ENCODE results near the gene RNF115.

The RNF115 gene

GRCh38 chr1:145714524-145715111, 109.3 kb downstream of the RNF115 start:
- Mint-ChIP-seq H3K36me3 (no peaks in the 10 kb centered on the region), H3K4me3 (no peak overlapping the region), H3K27ac (no peak overlapping the region), H3K4me1 (ENCODE audit: low read depth) (peaks cover 8% of the 10 kb centered on the region), H3K9me3 (ENCODE audit: low read depth) (no peaks in the 10 kb centered on the region), H3K27me3 (no peaks in the 10 kb centered on the region)

GRCh38 chr1:145711213-145711651, 112.7 kb downstream of the RNF115 start:
- Mint-ChIP-seq H3K27ac (no peak overlapping the region), H3K36me3 (no peaks in the 10 kb centered on the region), H3K4me3 (no peak overlapping the region), H3K27me3 (no peaks in the 10 kb centered on the region), H3K9me3 (ENCODE audit: low read depth) (no peaks in the 10 kb centered on the region), H3K4me1 (ENCODE audit: low read depth) (no peaks in the 10 kb centered on the region)

- H3K4me1 Mint-ChIP-seq (ENCODE audit: low read depth) = no peaks in the 10 kb centered on the region
- H3K27ac Mint-ChIP-seq = no peak overlapping the region
- H3K9me3 Mint-ChIP-seq (ENCODE audit: low read depth) = no peaks in the 10 kb centered on the region
- H3K27me3 Mint-ChIP-seq = no peaks in the 10 kb centered on the region
- H3K36me3 Mint-ChIP-seq = no peaks in the 10 kb centered on the region
- no peak overlapping the region for H3K4me3 Mint-ChIP-seq
These were observed 113.4 kb downstream of the RNF115 start for GRCh38 chr1:145710291-145711027.

DNA sequence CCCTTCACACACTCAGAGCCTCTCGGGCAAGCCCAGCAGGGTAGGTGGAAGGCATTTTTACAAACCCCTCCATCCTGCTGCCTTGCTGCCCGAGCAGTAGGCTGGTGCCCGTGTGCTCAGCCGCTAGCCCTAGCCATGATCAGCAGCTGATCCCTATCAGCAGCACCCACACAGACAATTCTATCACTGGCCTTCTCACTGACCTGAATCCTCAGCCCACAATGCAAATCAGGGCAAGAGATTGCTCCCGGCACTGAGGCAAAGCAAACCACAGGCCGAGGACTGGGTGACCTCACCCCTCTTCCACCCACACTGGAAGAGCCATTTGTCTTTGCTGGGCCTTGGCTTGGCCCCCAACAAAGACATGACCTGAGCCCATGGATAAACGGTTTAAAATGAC, 115.8 kb downstream of the RNF115 start:
- no peaks in the 10 kb centered on the region for H3K4me1 Mint-ChIP-seq (ENCODE audit: low read depth)
- H3K27me3 Mint-ChIP-seq = no peaks in the 10 kb centered on the region
- H3K27ac Mint-ChIP-seq = peak overlapping the region; percentile 13
- no peaks in the 10 kb centered on the region for H3K9me3 Mint-ChIP-seq (ENCODE audit: low read depth)
- no peak overlapping the region for H3K4me3 Mint-ChIP-seq
- no peaks in the 10 kb centered on the region for H3K36me3 Mint-ChIP-seq

- Mint-ChIP-seq H3K27me3 (no peaks in the 10 kb centered on the region), H3K9me3 (ENCODE audit: low read depth) (no peaks in the 10 kb centered on the region), H3K27ac (peak within 1 kb of the TSS; percentile 13), H3K4me1 (ENCODE audit: low read depth) (no peaks in the 10 kb centered on the region), H3K36me3 (no peaks in the 10 kb centered on the region), H3K4me3 (no peak within 1 kb of the TSS)
These were observed 116.6 kb downstream of the RNF115 start, which contains the start of gene PDZK1 for GRCh38 chr1:145707183-145707867. Gene PDZK1 (minus strand): TSS chr1:145707368. CDS start chr1:145688021, 19,347 bp downstream.

DNA sequence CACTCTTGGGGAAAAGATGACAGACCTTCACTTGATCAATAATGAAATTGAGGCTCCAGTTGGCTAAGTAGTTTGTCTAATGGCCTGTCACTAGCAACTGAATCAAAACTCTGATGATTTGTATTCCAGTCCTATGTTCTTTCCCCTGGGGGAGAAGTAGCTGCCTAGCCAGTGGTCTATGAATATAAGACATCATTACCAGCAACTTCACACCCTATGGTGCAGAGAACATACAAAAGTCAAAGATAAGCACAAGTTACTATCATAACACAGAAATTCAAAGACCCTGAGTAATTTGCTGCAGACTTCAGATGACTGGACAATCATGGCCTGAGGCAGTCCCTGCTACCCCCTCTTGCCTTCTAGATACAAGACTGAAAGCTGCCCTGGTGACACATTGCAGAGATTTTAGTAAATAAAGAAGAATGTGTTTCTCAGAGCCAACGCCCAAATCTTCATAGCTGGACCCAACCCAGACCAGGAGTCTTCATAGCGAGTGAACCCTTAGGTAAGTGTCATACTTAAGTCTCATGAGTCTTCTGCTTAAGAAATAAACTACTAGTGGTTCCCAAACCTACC, 117.7 kb downstream of the RNF115 start:
- Mint-ChIP-seq H3K36me3 (no peaks in the 10 kb centered on the region), H3K4me3 (no peak overlapping the region), H3K4me1 (ENCODE audit: low read depth) (no peaks in the 10 kb centered on the region), H3K27ac (no peak overlapping the region), H3K27me3 (no peaks in the 10 kb centered on the region), H3K9me3 (ENCODE audit: low read depth) (no peaks in the 10 kb centered on the region)

GRCh38 chr1:145705622-145706021, 118.3 kb downstream of the RNF115 start:
- Mint-ChIP-seq H3K36me3 (no peaks in the 10 kb centered on the region), H3K27ac (no peak overlapping the region), H3K9me3 (ENCODE audit: low read depth) (no peaks in the 10 kb centered on the region), H3K4me1 (ENCODE audit: low read depth) (no peaks in the 10 kb centered on the region), H3K4me3 (no peak overlapping the region), H3K27me3 (no peaks in the 10 kb centered on the region)

DNA sequence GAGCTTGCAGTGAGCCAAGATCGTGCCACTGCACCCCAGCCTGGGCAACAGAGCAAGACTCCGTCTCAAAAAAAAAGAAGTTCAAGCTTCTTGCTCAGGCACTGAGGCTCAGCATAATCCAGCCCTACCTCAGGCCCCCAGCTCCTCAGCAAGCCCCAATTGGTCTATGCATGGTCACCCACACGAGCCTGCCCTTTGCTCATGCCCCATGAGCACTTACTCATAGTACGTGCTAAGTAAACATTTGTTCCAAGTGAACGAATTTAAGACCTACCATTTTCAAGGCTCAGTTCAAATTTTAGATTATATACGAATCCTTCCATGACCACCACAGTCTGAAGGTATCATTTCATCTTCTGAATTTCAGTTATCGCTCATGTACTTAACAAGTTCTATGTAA, 121.1 kb downstream of the RNF115 start:
- Mint-ChIP-seq H3K4me1 (ENCODE audit: low read depth) (no peaks in the 10 kb centered on the region), H3K27ac (no peak overlapping the region), H3K36me3 (no peaks in the 10 kb centered on the region), H3K9me3 (ENCODE audit: low read depth) (no peaks in the 10 kb centered on the region), H3K4me3 (no peak overlapping the region), H3K27me3 (no peaks in the 10 kb centered on the region)

- Mint-ChIP-seq H3K27ac (no peak overlapping the region), H3K36me3 (no peaks in the 10 kb centered on the region), H3K4me1 (ENCODE audit: low read depth) (no peaks in the 10 kb centered on the region), H3K4me3 (no peak overlapping the region), H3K27me3 (no peaks in the 10 kb centered on the region), H3K9me3 (ENCODE audit: low read depth) (no peaks in the 10 kb centered on the region)
These were observed 121.8 kb downstream of the RNF115 start for GRCh38 chr1:145702052-145702451.

DNA sequence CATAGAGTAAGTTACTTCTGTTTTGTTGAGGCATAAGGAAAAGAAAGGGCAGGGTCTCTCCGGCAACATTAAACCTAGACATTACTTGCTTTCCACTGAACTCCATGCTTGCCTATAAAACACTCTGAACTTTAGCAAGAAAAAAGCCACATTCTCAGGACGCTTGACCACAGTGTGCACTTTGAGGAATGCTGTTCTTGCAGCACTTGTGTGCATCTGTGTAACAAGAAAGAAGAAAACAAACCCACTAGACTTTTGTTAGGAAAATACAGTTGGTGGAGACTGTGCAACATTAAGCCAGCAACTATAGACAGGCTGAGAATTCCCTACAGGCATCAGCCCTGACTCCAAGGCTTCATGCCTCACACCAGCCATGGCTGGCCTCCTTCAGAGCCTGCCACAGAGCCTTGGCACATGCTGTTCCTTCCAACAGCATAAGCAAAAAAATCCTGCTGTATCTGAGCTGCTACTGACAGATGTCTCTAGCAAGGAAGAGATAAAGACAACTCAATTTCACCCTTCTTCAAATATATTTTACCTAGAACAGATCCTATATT, 122.5 kb downstream of the RNF115 start:
- Mint-ChIP-seq H3K27me3 (no peaks in the 10 kb centered on the region), H3K4me3 (no peak overlapping the region), H3K27ac (no peak overlapping the region), H3K4me1 (ENCODE audit: low read depth) (no peaks in the 10 kb centered on the region), H3K9me3 (ENCODE audit: low read depth) (no peaks in the 10 kb centered on the region), H3K36me3 (no peaks in the 10 kb centered on the region)

DNA sequence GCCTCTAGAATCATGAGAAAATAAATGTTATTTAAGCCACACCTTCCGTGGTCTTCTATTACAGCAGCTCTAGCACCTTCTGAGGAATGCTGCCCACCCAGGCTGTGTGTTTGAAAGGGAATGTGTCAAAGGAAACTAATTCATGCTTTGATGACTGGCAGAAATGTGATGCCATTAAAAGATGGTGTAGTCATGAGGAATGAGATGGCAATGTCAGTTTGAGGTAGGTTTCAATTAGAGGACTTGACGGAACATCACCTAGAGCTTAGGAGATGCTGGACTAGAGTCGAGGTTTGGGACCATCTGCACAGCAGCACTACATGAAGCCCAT, 127.3 kb downstream of the RNF115 start:
- no peaks in the 10 kb centered on the region for H3K27me3 Mint-ChIP-seq
- no peaks in the 10 kb centered on the region for H3K9me3 Mint-ChIP-seq (ENCODE audit: low read depth)
- no peak overlapping the region for H3K4me3 Mint-ChIP-seq
- H3K27ac Mint-ChIP-seq = no peak overlapping the region
- H3K4me1 Mint-ChIP-seq (ENCODE audit: low read depth) = no peaks in the 10 kb centered on the region
- no peaks in the 10 kb centered on the region for H3K36me3 Mint-ChIP-seq

- H3K36me3 Mint-ChIP-seq = no peaks in the 10 kb centered on the region
- no peaks in the 10 kb centered on the region for H3K9me3 Mint-ChIP-seq (ENCODE audit: low read depth)
- no peak overlapping the region for H3K27ac Mint-ChIP-seq
- no peaks in the 10 kb centered on the region for H3K27me3 Mint-ChIP-seq
- H3K4me1 Mint-ChIP-seq (ENCODE audit: low read depth) = peaks cover 4% of the 10 kb centered on the region
- H3K4me3 Mint-ChIP-seq = no peak overlapping the region
These were observed 127.9 kb downstream of the RNF115 start for GRCh38 chr1:145695821-145696629.

DNA sequence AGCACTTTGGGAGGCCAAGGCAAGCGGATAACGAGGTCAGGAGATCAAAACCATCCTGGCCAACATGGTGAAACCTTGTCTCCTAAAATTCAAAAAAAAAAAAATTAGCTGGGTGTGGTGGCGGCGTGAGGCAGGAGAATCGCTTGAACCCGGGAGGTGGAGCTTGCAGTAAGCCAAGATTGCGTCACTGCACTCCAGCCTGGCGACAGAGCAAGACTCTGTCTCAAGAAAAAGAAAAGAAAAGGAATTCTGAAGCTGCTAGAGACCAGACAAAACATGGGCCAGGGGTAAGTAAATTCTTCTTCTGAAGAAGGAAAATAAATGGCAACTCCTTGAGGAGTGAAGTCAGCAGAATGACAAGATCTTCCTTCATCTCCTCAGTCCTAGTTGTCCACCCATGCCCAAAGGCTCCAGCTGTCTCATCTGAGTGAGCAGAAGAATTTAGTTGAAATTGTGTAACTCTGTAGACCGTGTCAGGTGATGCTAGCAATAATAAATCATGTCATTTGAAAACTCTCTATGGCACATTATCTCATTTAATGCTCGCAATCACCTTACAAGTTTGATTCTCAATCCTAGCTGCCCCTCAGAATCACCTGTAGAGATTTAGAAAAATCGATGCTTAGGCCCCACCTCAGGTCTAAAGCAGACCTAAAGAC, 131.0 kb downstream of the RNF115 start:
- no peaks in the 10 kb centered on the region for H3K27me3 Mint-ChIP-seq
- H3K27ac Mint-ChIP-seq = no peak overlapping the region
- no peaks in the 10 kb centered on the region for H3K36me3 Mint-ChIP-seq
- H3K4me1 Mint-ChIP-seq (ENCODE audit: low read depth) = peaks cover 23% of the 10 kb centered on the region
- no peak overlapping the region for H3K4me3 Mint-ChIP-seq
- H3K9me3 Mint-ChIP-seq (ENCODE audit: low read depth) = no peaks in the 10 kb centered on the region

Measured in activated naive CD8-positive, alpha-beta T cell (primary cell).